SK-N-SH (cell line): ENCODE data around the gene CNDP2. TPM values are rescaled to one million over a fixed set of nuclear protein-coding genes. Genes with fewer than 3 reads are reported as not detected.

Experiments
- CTCF ChIA-PET: fragments of 300-600, 350-600 bp; formaldehyde crosslinking; extraction: SDS; loops from one replicate; lab custom pipeline; 2021; lab: Yijun Ruan, JAX
- POLR2A ChIA-PET: fragments of 350-600 bp; sonication (Branson Sonifier 250); formaldehyde crosslinking; extraction: SDS; loops from one replicate; lab custom pipeline; 2020; ENCODE audit warnings: antibody characterized with exemption, inconsistent platforms; lab: Yijun Ruan, JAX
- DNase-seq: peaks from one replicate; pipeline ENCODE4 v3.0.0; 2012
- H2AFZ ChIP-seq: fragments of 200-600 bp; sonication (generic); 2 replicates; pipeline ENCODE4 v1.8.1; 2016; ENCODE audit warnings: antibody characterized with exemption, mild to moderate bottlenecking, low read depth
- H3F3A ChIP-seq: fragments of 200-600 bp; sonication (generic); replicated peaks from 2 replicates; pipeline ENCODE3; 2016; ENCODE audit warnings: antibody characterized with exemption, mild to moderate bottlenecking; ENCODE audit not compliant: insufficient read depth
- H3K27ac ChIP-seq, 2 experiments: fragments of 200-500 bp in 1 of 2; fragments of 200-600 bp in 1 of 2; sonication (Bioruptor generic) in 1 of 2; sonication (generic), shearing (Covaris generic) in 1 of 2; 2 replicates each; pipeline versions ENCODE4 v1.5.1 to v1.6.1; 2014 to 2016; ENCODE audit warnings: low read depth in 2 of 2, inconsistent platforms in 1 of 2, low read length in 1 of 2, mild to moderate bottlenecking in 1 of 2, mixed read lengths in 1 of 2
- H3K27me3 ChIP-seq: fragments of 200-600 bp; sonication (generic), shearing (Covaris generic); 2 replicates; pipeline ENCODE4 v1.6.1; 2016; ENCODE audit warnings: mixed run types; ENCODE audit not compliant: insufficient read depth
- H3K36me3 ChIP-seq, 2 experiments: fragments of 200-500 bp in 1 of 2; fragments of 200-600 bp in 1 of 2; sonication (Bioruptor generic) in 1 of 2; sonication (generic) in 1 of 2; replicated peaks in 1 of 2; 2 replicates each; pipeline versions ENCODE3 to v1.5.1; 2014 to 2016; ENCODE audit warnings: low read length in 1 of 2, mild to moderate bottlenecking in 1 of 2; ENCODE audit not compliant: insufficient read depth in 2 of 2, control insufficient read depth in 1 of 2
- H3K4me1 ChIP-seq, 2 experiments: fragments of 200-500 bp in 1 of 2; fragments of 200-600 bp in 1 of 2; sonication (Bioruptor generic) in 1 of 2; sonication (generic), shearing (Covaris generic) in 1 of 2; 2 replicates each; pipeline versions ENCODE4 v1.5.1 to v1.6.1; 2014 to 2016; ENCODE audit warnings: low read depth in 1 of 2, low read length in 1 of 2, mixed run types in 1 of 2; ENCODE audit not compliant: insufficient read depth in 2 of 2, control insufficient read depth in 1 of 2
- H3K4me2 ChIP-seq: fragments of 200-600 bp; sonication (generic), shearing (Covaris generic); 2 replicates; pipeline ENCODE4 v1.6.1; 2017; ENCODE audit warnings: mixed run types
- H3K4me3 ChIP-seq, 2 experiments: fragments of 200-500 bp in 1 of 2; fragments of 200-600 bp in 1 of 2; sonication (Bioruptor generic) in 1 of 2; sonication (generic), shearing (Covaris generic) in 1 of 2; 2 replicates each; pipeline versions ENCODE4 v1.5.1 to v1.8.1; 2014 to 2016; ENCODE audit warnings: low read depth in 2 of 2, inconsistent platforms in 1 of 2, low read length in 1 of 2, mild to moderate bottlenecking in 1 of 2, mixed read lengths in 1 of 2, moderate library complexity in 1 of 2
- H3K79me2 ChIP-seq: fragments of 200-600 bp; sonication (generic); 2 replicates; pipeline ENCODE4 v1.8.1; 2017; ENCODE audit warnings: mild to moderate bottlenecking; ENCODE audit not compliant: insufficient read depth
- H3K9ac ChIP-seq: fragments of 200-600 bp; sonication (generic); 2 replicates; pipeline ENCODE4 v1.6.1; 2017; ENCODE audit warnings: mixed run types
- H3K9me2 ChIP-seq: fragments of 200-600 bp; sonication (generic); 2 replicates; pipeline ENCODE4 v1.6.1; 2017; ENCODE audit warnings: mixed run types
- H3K9me3 ChIP-seq: fragments of 200-600 bp; sonication (generic); 2 replicates; pipeline ENCODE4 v1.6.1; 2017; ENCODE audit warnings: mixed run types, mild to moderate bottlenecking, moderate library complexity
- H4K20me1 ChIP-seq: fragments of 200-600 bp; sonication (generic); 2 replicates; pipeline ENCODE4 v1.6.1; 2017; ENCODE audit warnings: mild to moderate bottlenecking, mixed run types; ENCODE audit not compliant: insufficient read depth
- CTCF ChIP-seq: fragments of 200-600 bp; sonication (generic); IDR thresholded peaks from 2 replicates; pipeline ENCODE4 v1.6.1; 2017; ENCODE audit warnings: antibody characterized with exemption, mild to moderate bottlenecking, moderate library complexity
- EZH2phosphoT487 ChIP-seq: fragments of 200-600 bp; sonication (generic); IDR thresholded peaks from 2 replicates; pipeline ENCODE4 v1.6.1; 2017; ENCODE audit warnings: low read depth, mixed run types, mild to moderate bottlenecking, antibody characterized with exemption, moderate library complexity, borderline replicate concordance
- GATA2 ChIP-seq: sonication (generic); formaldehyde crosslinking; IDR thresholded peaks from 2 replicates; pipeline ENCODE4 v1.5.0; 2020; ENCODE audit warnings: mild to moderate bottlenecking, missing genetic modification reagents
- RAD21 ChIP-seq: IDR thresholded peaks from 2 replicates; pipeline ENCODE4 v1.6.1; 2012; ENCODE audit warnings: mild to moderate bottlenecking, low read length
- TEAD4 ChIP-seq: IDR thresholded peaks from 2 replicates; pipeline ENCODE4 v1.4.0; 2012; ENCODE audit warnings: mild to moderate bottlenecking, borderline replicate concordance; ENCODE audit not compliant: insufficient read depth
- ZBTB33 ChIP-seq: IDR thresholded peaks from 2 replicates; pipeline ENCODE4 v1.4.0; 2012; ENCODE audit warnings: low read depth, borderline replicate concordance
- WGBS: methylation state at CpG from one replicate; pipeline ENCODE4 v1.1.6; 2017; ENCODE audit warnings: low lambda C conversion rate; 5-methylcytosine and 5-hydroxymethylcytosine counted together
- polyA plus RNA-seq, 3 experiments: library from polyadenylated mRNA; depleted of rRNA; stranded (reverse); fragments of >200 nt; gene quantifications; 2 replicates each; pipeline ENCODE4 v1.2.3, GENCODE V29; 2012

Gene CNDP2
- polyA plus RNA-seq, 1 of the 3 experiments (the other 2 are of a cell fraction) = 78.5 TPM

- peaks cover 73% of the 10 kb centered on the region for H3K27me3 ChIP-seq
- CTCF ChIA-PET = interaction anchor here (0.8 to 2.0 kb wide), 5 partner anchors 11 to 118 kb away, joined by 3 to 7 read pairs (median 3); no protein-coding TSS in a partner anchor
- POLR2A ChIA-PET = no interaction called here
Measured at GRCh38 chr18:74459889-74460288, 36.3 kb upstream of the CNDP2 start.

GRCh38 chr18:74460825-74461224 lies 35.3 kb upstream of the CNDP2 start:
- Histone ChIP-seq H3F3A (no peaks in the 10 kb centered on the region), H3K9me2 (no peaks in the 10 kb centered on the region), H3K9ac (no peak overlapping the region), H3K27ac (no peak overlapping the region), H4K20me1 (no peaks in the 10 kb centered on the region), H3K9me3 (no peaks in the 10 kb centered on the region), H3K27me3 (peaks cover 65% of the 10 kb centered on the region), H3K79me2 (no peaks in the 10 kb centered on the region), H3K4me1 (no peaks in the 10 kb centered on the region), H3K4me2 (no peak overlapping the region), H3K4me3 (no peak overlapping the region), H3K36me3 (no peaks in the 10 kb centered on the region), H2AFZ (no peak overlapping the region)
- TF ChIP-seq EZH2phosphoT487 = no peak
- TF ChIP-seq TEAD4 = no peak
- no peak for TF ChIP-seq GATA2 (CRISPR knock-in tag)
- no peak for TF ChIP-seq ZBTB33
- ChIA-PET POLR2A (no interaction called here), CTCF (interaction anchor here (2.0 kb wide), 1 partner anchor 119 kb away, joined by 7 read pairs; no protein-coding TSS in a partner anchor)
- 6% methylated on average over 4 of the region's 7 CpGs for WGBS
- DNase-seq = no peak

More at GRCh38 chr18:74459889-74460288, 36.3 kb upstream of the CNDP2 start:
- no peak overlapping the region for H3K27ac ChIP-seq
- no peaks in the 10 kb centered on the region for H3K36me3 ChIP-seq
- peak; percentile 45; the same call in 1 of the 2 replicates for TF ChIP-seq EZH2phosphoT487
- no peak for TF ChIP-seq RAD21
- peak; percentile 37; the same call in 1 of the 2 replicates for TF ChIP-seq CTCF
- H2AFZ ChIP-seq = no peak overlapping the region
- no peaks in the 10 kb centered on the region for H3K9me2 ChIP-seq
- H3K4me1 ChIP-seq = no peaks in the 10 kb centered on the region
- H3K4me2 ChIP-seq = no peak overlapping the region
- 2% methylated on average over 7 of the region's 7 CpGs for WGBS
- no peaks in the 10 kb centered on the region for H3K9me3 ChIP-seq
- no peak overlapping the region for H3K4me3 ChIP-seq
- no peaks in the 10 kb centered on the region for H3K79me2 ChIP-seq
- H3F3A ChIP-seq = no peaks in the 10 kb centered on the region
- no peaks in the 10 kb centered on the region for H4K20me1 ChIP-seq
- DNase-seq = peak; percentile 46
- no peak overlapping the region for H3K9ac ChIP-seq
